Kidney (tissue), 14 donors: Measurements from ENCODE around the gene KLHL5. TPM values are rescaled to one million over a fixed set of nuclear protein-coding genes. Genes with fewer than 3 reads are reported as not detected.

ENCODE experiments used
- DNase-seq, 5 donors: peaks; one replicate each; pipeline ENCODE4 v3.0.0-alpha.2; 2013 to 2020
- FAIRE-seq: peaks from 2 replicates; lab custom pipeline; 2012; peaks lifted over from hg19 to GRCh38; lab: Jason Lieb, UNC
- H3K27ac ChIP-seq, 2 donors: one replicate each; pipeline ENCODE4 v1.7.0; 2013; ENCODE audit warnings: low read depth in 2 of 2, low read length in 2 of 2, inconsistent platforms in 1 of 2
- H3K27me3 ChIP-seq: one replicate; pipeline ENCODE4 v1.7.1; 2013; ENCODE audit warnings: low read length, inconsistent platforms; ENCODE audit not compliant: control insufficient read depth, insufficient read depth
- H3K36me3 ChIP-seq, 3 donors: one replicate each; pipeline versions ENCODE4 v1.7.0 to v1.7.1; 2013; ENCODE audit warnings: low read length in 3 of 3, control low read depth in 1 of 3, inconsistent platforms in 1 of 3; ENCODE audit not compliant: insufficient read depth in 3 of 3, control insufficient read depth in 2 of 3
- H3K4me1 ChIP-seq, 3 donors: one replicate each; pipeline versions ENCODE4 v1.7.0 to v1.7.1; 2013; ENCODE audit warnings: low read length in 3 of 3, inconsistent platforms in 1 of 3, low read depth in 1 of 3; ENCODE audit not compliant: control insufficient read depth in 2 of 3, insufficient read depth in 2 of 3
- H3K4me3 ChIP-seq, 3 donors: one replicate each; pipeline versions ENCODE4 v1.7.0 to v1.8.1; 2013; ENCODE audit warnings: low read length in 3 of 3, control low read depth in 1 of 3, inconsistent platforms in 1 of 3
- H3K9ac ChIP-seq, 3 donors: one replicate each; pipeline versions ENCODE4 v1.7.0 to v1.7.1; 2013; ENCODE audit warnings: low read length in 3 of 3, control low read depth in 1 of 3, inconsistent platforms in 1 of 3
- H3K9me3 ChIP-seq, 3 donors: one replicate each; pipeline versions ENCODE4 v1.7.0 to v1.7.1; 2013; ENCODE audit warnings: low read length in 3 of 3, control low read depth in 1 of 3, inconsistent platforms in 1 of 3; ENCODE audit not compliant: control insufficient read depth in 2 of 3, insufficient read depth in 1 of 3
- CTCF ChIP-seq: IDR thresholded peaks from 3 replicates; pipeline ENCODE4 v1.5.1; 2012; ENCODE audit warnings: mild to moderate bottlenecking, moderate library complexity, borderline replicate concordance; ENCODE audit not compliant: insufficient read depth; ENCODE audit errors: extremely low read depth
- intact Hi-C: fragments of 100-400 bp; cut with DNase I; formaldehyde crosslinking; loops from one replicate; pipeline ENCODE4 v1.11.1; 2022
- polyA plus RNA-seq: library from polyadenylated mRNA; stranded (reverse); fragments of 350-450 nt; fragmentation: Illumina TruSeq; extraction: RNeasy Lipid Tissue Mini Kit (QIAGEN cat#74804); gene quantifications from one replicate; pipeline ENCODE4 v1.2.3, GENCODE V29; 2014; ENCODE audit warnings: low read depth, low replicate concordance; ENCODE audit not compliant: insufficient read depth
- total RNA-seq: library from RNA; stranded (reverse); fragmentation: NEBNext Ultra II Directional; extraction: Animal tissue kit (Norgen Biotek cat#: 25700); gene quantifications from one replicate; pipeline ENCODE4 v1.2.1, GENCODE V29; 2021
- donor health status: control.
- donor health status: control.
- donor health status: control.
- donor health status: control.
- donor health status: control.
- donor health status: DM: yes; HTN: yes; CAD: no.
- donor health status: Normal renal cell carcinoma (clear cell type).

KLHL5 gene
- total and polyA plus RNA-seq, 2 donors from 2014 or later = 12.2 to 47.8 TPM

DNA sequence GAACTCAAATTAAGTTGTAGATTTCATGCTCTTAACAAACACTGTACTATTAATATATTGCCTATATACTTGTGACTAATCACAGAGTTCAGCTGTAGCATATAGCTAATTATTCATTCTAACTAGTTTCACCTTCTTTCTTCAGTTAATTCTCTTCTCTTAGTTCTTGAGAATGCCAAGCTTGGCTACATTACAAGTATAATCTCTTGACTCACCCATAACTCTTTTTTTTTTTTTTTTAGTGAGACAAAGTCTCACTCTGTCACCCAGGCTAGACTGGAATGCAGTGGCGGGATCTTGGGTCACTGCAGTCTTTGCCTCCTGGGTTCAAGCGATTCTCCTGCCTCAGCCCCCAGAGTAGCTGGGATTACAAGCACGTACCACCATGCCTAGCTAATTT is 5.4 kb downstream of the KLHL5 start:
- intact Hi-C loops = no loop called here
- no peaks in the 10 kb centered on the region for H3K27me3 ChIP-seq
- no peaks in the 10 kb centered on the region for H3K9me3 ChIP-seq
- H3K9ac ChIP-seq = no peak overlapping the region
- H3K4me3 ChIP-seq = no peak overlapping the region
- DNase-seq = no peak
- no peak for TF ChIP-seq CTCF
- no peaks in the 10 kb centered on the region for H3K4me1 ChIP-seq
- no peaks in the 10 kb centered on the region for H3K36me3 ChIP-seq
- no peak for FAIRE-seq
- H3K27ac ChIP-seq = no peak overlapping the region

- Histone ChIP-seq H3K4me1 (no peaks in the 10 kb centered on the region), H3K36me3 (no peaks in the 10 kb centered on the region), H3K4me3 (no peak overlapping the region), H3K27me3 (no peaks in the 10 kb centered on the region), H3K27ac (no peak overlapping the region), H3K9ac (no peak overlapping the region), H3K9me3 (no peaks in the 10 kb centered on the region)
- DNase-seq = no peak
- TF ChIP-seq CTCF = no peak
- intact Hi-C loops = no loop called here
- FAIRE-seq = no peak
These were observed 6.9 kb downstream of the KLHL5 start for GRCh38 chr4:39068907-39069306.

DNA sequence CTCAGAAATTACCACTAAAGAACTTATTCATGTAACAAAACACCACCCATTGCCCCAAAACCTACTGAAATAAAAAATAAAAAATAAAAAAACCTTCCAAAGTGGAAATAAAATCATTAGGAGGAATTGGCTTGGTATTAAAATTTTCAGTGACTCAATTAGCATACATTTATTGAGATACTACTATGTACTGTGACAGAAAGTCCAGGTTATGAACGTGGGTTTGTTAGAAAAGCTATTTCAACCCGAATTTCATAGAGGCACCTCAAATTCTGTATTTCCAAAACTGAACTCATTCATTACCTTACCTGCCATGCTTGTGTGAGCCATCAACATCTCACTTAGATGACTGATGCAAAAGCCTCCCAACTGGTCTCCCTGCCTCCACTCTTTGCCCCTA is 16.8 kb downstream of the KLHL5 start:
- no peak for DNase-seq
- Histone ChIP-seq H3K4me3 (no peak overlapping the region), H3K27ac (no peak overlapping the region), H3K9me3 (no peaks in the 10 kb centered on the region), H3K9ac (no peak overlapping the region), H3K36me3 (peaks cover 0 to 5% (median 4%) of the 10 kb centered on the region in 3 donors), H3K27me3 (no peaks in the 10 kb centered on the region), H3K4me1 (no peaks in the 10 kb centered on the region)
- no peak for FAIRE-seq
- intact Hi-C loops = no loop called here
- no peak for TF ChIP-seq CTCF

GRCh38 chr4:39083164-39083563 is 21.1 kb downstream of the KLHL5 start:
- TF ChIP-seq CTCF = no peak
- H3K9me3 ChIP-seq = no peaks in the 10 kb centered on the region
- H3K27ac ChIP-seq = no peak overlapping the region
- H3K9ac ChIP-seq = no peak overlapping the region
- no peaks in the 10 kb centered on the region for H3K4me1 ChIP-seq
- FAIRE-seq (no peak), DNase-seq (no peak)
- H3K36me3 ChIP-seq = peaks cover 0 to 6% (median 5%) of the 10 kb centered on the region in 3 donors
- H3K27me3 ChIP-seq = no peaks in the 10 kb centered on the region
- no peak overlapping the region for H3K4me3 ChIP-seq
- intact Hi-C loops = no loop called here
